NT2/D1 (cell line): ENCODE data around the gene DLST.

Experiments used
- SUZ12 ChIP-seq: IDR thresholded peaks from 2 replicates; pipeline ENCODE4 v1.6.1; 2011; ENCODE audit not compliant: insufficient read length, insufficient read depth; ENCODE audit errors: extremely low read depth
- ZNF274 ChIP-seq: IDR thresholded peaks from 2 replicates; pipeline ENCODE4 v1.6.1; 2011; ENCODE audit warnings: mild to moderate bottlenecking, low read depth, low read length

DNA sequence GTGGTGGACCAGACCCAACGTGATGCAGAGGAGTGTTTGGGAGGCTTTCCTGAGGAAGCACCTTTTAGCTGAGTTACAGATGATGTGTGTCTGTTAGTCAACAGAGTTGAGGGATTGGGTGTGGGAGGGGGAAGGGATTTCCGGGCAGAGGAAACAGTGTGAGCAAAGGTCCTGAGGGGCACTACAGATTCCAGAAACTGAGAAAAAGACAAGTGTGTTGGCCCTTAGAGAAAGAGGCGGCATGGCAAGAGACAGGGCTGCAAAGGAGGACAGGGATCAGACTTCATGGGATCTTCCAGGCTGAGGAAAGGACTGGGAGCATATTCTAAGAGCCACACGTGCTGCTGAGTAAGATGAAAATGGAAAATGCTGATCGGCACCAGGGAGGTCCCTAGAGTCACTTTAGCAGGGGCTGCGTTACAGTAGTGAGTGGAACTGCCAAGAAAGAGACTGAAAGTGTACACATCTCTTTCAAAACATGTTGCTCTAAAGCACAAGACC is 50.7 kb downstream of the DLST start:
- no peak for TF ChIP-seq ZNF274
- no peak for TF ChIP-seq SUZ12
